GM21528 (cell line): ENCODE data around the gene IDH2.
A peak's percentile ranks its signal among the peaks of the same experiment; 100 is the strongest.

Experiments used
- ATAC-seq: cut with Tn5 transposase; IDR thresholded peaks from one replicate; pipeline ENCODE4 v1.9.1; 2021; ENCODE audit warnings: mild to moderate bottlenecking, moderate library complexity; ENCODE audit not compliant: unreplicated experiment, low FRiP score

The IDH2 gene

DNA sequence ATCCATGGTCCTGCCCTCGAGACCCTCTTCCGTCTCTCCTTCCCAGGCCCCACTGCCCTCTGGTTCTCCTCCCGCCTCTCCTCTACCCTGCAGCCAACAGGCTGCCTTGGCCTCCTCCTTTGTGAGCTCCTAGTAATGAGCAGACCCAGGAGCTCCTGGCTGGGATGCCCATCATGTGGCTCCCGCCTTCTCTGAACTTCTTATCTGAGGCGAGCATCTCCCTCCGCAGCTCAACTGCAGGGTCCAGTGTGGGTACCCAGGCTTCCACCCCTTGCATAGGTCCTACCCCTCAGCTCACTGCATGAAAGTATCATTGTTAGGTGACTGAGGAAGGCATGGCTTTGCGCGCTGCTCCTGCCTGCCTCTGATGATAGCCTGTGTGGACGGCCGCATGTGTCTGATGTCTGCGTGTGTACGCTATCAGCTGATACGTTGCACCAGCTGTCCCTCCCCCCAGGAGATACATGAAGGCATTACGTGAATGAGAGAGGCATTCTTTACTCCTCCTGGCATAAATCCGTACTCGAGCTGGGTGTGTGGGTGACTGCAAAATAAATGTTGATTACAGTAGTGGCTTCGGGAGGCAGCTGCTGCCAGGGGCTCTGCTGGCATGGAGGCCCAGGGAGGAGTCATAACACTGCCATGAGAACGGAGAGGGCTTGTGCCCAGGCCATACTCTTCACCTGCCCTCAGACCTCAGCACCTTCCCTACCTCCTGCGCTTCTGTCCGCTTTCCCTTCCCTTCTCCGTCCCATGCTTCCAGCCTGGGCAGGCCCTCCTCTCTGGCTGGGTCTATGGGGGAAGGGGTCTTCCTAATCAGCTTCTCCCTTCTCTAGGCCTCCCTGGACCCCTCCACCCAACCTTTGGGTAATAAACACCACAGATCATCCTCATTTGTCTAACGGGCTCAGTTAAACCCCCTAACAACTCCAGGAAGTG lies 52.3 kb downstream of the IDH2 start:
- no peak for ATAC-seq

DNA sequence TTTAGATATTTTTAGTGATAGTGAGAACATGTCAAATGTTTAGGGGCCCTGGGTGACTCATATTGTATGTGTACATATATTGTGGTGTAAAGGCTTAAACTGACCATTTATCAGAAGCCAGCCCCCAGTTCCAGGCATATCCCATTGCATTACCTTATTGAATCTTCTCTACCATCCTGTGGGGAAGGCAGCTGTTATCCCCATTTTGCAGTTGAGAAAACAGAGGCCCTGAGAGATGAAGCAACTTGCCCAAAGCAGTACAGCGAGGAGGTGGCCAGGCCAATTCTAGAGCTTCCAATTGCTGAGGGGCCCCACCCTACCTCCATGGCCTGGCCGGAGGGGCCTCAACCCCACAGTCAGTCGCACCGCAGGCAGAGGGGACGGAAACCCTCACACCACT lies 53.2 kb downstream of the IDH2 start:
- no peak for ATAC-seq

- ATAC-seq, result no peak
Measured at GRCh38 chr15:90047956-90048575, 54.2 kb downstream of the IDH2 start.

- no peak for ATAC-seq
Measured at GRCh38 chr15:90046911-90047392, 55.3 kb downstream of the IDH2 start.

GRCh38 chr15:90046289-90046688 lies 56.0 kb downstream of the IDH2 start:
- no peak for ATAC-seq

DNA sequence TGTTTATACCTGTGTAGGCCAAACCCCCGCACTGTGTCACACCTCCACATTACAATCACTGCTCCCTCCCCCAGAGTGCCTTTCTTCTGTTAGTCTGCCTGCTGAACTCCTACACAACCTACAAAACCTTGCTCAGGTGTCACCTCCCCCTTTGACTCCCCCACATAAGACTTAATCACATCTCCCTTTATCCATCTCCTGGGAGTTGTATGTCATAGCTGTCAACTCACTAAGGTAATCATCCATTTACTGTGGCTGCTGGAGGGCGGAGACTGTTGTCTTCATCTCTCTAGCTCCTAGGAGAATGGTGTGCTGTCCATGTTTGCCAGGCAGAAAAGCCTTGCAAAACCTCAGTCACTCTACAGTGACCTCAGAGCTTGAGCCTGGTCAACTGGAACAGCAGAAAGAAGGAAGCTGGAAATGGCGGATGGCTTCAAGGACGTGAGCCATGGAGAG lies 57.3 kb downstream of the IDH2 start:
- no peak for ATAC-seq

- no peak for ATAC-seq
Measured at GRCh38 chr15:90044191-90044590, 58.1 kb downstream of the IDH2 start.

- no peak for ATAC-seq
Measured at GRCh38 chr15:90043530-90044010, 58.7 kb downstream of the IDH2 start.

DNA sequence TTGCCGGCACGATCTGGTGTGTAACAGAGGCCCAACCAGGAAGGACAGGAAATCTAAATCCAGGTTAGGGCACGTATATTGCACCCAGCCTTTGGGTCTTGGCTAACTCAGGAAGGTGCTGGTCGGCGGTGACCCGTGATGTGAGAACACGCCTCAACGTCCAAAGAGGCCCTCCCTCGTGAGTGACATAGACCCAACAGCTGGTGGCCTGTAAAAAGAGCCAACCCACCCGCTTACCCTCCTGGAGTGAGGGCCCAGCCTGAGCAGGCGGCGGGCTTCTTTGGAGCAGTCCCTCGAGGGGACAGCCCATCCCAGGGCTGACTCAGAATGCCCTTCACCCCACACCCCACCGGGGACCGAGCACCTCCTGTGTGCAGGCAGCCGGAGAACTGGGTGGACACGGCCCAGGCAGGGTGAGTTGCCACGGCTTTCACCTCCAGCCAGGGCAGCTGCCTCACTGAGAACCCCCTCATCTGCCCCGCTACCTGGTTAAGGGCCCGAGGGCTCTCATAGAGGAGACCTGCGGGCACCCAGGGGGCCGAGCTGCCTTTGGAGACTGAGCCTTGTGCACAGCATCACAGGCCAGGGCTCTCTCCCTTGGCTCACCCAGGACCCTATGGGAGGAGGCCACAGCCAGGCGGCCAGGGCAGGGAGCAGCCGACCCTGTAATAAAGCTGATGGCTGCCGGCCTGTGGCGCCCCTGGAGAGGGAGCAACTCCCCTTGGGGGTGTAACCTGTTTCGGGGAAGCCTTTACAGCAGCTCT lies 59.3 kb downstream of the IDH2 start:
- ATAC-seq, result no peak

- ATAC-seq, result no peak
Measured at GRCh38 chr15:90042356-90042755, 59.9 kb downstream of the IDH2 start.

DNA sequence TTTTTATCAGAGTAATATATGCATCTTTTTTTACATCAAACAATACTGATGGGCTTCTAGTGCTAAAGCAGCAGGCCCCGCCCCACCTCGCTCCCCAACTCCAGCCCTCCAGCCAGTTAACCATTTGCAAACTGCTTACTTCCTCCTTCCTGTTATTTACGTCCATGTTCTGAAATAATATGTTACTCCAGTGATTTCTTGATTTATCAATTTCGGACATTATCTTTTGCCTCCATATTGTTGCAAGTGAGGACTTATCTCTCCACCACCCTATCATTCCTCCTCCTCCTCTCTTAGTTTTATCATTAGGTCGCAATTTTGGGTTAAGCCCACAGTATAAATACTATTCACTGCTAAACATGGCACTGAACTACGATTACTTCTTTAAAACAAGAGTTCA lies 61.6 kb downstream of the IDH2 start:
- no peak for ATAC-seq

GRCh38 chr15:90039996-90040395 lies 62.3 kb downstream of the IDH2 start:
- ATAC-seq, result no peak

DNA sequence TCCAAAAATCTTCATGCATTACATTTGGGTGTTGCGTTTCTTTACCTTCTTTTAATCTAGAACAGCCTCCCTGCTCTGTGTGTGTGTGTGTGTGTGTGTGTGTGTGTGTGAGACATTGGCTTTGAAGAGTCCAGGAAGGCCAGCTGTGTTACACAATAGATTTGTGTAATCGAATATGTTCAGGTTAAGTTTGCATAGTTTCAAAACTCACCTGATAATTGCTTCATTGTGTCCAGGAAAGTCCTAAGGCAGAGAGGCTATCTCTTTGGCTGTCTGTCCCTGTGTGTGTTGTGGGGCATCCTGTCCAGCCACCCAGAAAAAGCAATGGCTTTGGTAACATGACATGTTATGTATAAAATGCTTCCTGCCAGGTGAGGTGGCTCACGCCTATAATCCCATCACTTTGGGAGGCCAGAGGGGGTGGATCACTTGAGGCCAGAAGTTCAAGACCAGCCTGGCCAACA lies 63.6 kb downstream of the IDH2 start:
- ATAC-seq, result no peak

DNA sequence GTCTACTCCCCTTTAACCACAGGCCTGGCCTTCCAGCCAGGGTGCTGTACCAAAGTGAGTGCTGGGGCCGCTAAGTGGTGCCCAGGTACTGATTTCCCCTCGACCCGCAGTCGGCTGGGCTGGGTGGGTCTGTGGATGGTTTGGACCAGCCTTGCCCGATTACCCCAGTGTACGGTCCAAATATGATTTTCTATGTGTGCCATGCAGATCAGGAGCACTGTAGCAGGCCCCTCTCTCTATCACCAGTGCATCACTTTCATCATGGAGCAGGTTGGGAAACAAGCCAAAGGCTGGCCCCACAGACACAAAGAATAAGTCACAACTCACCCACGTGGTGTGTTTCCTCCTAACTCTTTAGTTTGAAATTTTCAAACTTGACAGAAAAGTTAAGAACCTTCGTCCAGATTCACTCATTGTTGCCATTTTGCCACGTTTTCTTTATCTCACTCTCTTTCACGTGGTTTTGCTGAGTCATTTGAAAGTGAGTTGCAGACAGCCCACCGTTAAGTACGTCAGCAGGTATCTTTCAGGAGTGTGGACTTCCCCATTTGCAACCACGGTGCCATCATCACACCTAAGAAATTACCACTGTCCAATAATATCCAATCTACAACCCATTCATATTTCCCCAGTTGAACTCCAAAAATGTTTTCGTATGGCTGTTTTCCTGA lies 64.2 kb downstream of the IDH2 start:
- ATAC-seq, result peak; percentile 51

DNA sequence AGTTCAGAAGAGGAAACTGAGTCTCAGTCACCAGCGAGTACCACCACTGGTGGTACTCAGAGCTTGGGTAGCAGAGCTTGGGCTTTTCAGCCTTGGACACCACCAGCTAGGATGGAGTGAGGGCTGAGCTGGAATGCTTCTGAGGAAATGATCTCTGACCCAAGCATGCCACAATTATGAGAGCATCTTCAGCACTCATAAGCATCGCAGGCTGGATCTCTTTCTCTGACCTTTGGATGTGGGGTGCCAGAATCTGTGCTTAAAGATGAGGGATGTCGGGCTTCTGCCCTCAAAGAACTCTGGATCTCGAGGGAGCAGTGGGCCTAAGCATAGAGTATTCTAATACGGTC lies 64.8 kb downstream of the IDH2 start:
- no peak for ATAC-seq

DNA sequence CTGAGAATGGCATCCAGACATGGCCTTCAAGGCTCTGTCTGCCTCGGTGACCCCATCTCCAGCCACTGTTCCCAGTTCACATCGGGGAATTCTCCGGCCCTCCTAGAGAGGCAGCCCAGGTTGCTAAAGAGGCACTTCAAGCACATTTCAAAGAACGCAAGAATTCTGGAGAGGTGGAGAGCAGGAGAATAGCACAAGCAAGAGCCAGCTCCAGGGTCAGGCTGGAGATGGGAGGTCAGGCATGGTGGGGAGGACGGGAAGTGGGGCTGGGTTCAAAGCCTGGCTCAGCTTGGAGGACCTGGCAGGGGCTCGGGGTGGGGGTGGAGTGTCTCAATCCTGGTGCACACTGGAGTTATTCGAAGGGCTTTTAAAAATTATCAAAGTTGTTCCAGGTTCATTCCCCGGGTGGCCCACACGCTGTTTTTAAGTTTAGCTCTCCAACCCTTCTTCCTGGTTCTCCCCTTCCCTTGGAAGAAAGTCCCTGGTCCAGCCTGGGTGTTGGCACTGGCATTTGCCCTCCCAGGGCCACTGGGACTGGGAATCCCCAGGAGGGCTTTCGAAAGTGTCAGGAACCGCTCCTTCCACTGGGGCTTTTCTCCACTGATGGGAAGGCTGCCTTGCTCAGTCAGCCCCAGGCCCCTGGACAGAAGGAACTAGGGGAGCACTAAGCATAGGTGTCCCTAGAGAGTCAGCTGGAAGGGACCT lies 65.3 kb downstream of the IDH2 start:
- ATAC-seq, result no peak

DNA sequence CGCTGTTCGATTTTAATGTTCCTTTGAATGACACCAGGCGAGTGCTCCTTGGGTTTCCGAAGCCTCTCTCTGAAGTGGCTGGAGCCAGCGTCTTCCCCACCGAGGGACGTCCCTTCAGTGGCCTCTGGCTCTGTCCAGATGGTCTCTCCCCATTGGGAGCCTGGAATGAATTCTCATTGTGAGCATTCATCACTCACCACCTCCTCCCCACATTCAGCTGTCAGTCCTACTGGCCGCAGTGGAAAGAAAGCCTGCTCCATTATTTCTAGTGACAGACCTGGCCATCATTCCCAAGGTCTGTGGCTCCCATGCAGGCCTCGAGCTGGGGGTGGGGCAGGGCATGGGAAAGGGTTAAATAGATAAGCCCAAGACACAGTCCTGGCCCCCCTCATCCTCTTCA lies 65.9 kb downstream of the IDH2 start:
- ATAC-seq, result no peak

DNA sequence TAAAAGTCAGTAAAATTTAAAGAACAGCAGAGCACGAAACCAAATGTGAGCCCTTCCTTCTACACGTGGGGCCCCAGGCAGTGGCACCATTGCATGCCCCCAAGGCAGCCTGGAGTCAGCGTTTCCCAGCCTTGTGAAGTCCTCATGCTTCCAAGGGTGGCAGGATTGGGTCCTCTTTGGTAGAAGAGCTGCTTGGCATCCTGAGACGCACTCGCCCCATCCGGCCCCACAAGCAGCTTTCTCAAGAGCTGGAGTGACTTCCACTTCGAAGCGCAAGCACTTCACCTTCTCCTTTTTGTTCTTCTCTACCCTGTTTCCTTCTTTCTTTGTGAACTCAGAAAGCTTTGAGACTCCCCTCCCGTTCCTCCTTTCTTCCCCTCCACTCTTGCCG lies 66.4 kb downstream of the IDH2 start:
- no peak for ATAC-seq

DNA sequence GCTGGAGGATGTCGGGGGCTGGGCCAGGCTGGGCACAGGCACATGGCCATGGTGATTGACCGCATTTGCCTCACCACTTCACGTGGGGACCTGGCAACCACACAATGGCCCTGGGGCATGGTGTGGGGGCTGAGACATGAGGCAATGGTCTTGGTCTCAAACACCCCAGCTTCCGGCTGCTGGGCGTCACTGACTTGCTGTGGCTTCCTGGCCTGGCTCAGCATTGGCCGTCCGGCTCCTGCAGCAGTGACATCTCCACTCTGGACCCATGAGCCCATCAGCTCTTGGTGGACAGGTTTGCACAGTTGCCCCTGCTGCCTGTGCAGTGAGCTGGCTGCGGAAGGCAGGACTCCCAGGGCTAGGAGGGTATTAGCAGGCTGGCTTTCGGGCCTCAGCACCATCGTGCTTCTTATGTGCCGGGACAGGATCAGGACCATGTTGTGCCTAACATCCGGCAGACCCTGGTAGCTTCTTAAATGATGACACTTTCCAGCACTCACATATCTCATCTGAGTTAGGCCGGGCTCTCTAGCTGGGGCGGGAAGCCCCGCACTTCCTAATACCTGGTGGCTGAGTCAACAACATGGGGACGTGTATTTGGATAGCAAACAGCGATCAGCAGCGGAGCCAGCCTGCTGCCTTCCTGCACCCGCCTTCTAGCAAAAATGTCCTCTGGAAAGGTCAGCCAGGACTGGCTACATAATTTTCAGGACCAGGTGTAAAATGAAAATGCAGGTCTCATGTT lies 67.0 kb downstream of the IDH2 start:
- ATAC-seq, result no peak
